Hepatocyte (in vitro differentiated cells): ENCODE data around the gene URM1. TPM values are rescaled to one million over a fixed set of nuclear protein-coding genes. Genes with fewer than 3 reads are reported as not detected.
"Not testable (repeated sequence)": the region's sequence is repeated elsewhere in the genome, so short reads cannot be mapped to it uniquely, and the experiment has no call there.

Source experiments
- DNase-seq: peaks from one replicate; pipeline ENCODE4 v3.0.0-alpha.2; 2016; ENCODE audit warnings: low spot score
- H2AFZ ChIP-seq: fragments of 200-600 bp; sonication (generic); 2 replicates; pipeline ENCODE4 v1.6.0; 2016; ENCODE audit warnings: antibody characterized with exemption, mild to moderate bottlenecking
- H3K27ac ChIP-seq: fragments of 200-600 bp; sonication (generic); 2 replicates; pipeline ENCODE4 v1.5.1; 2016; ENCODE audit warnings: mild to moderate bottlenecking
- H3K27me3 ChIP-seq: fragments of 200-600 bp; sonication (generic); 2 replicates; pipeline ENCODE4 v1.6.1; 2016
- H3K36me3 ChIP-seq: fragments of 200-600 bp; sonication (generic); replicated peaks from 2 replicates; pipeline ENCODE4 v1.5.1; 2016; ENCODE audit warnings: low read depth; ENCODE audit not compliant: insufficient read depth
- H3K4me1 ChIP-seq: fragments of 200-600 bp; sonication (generic); 2 replicates; pipeline ENCODE4 v1.5.1; 2016; ENCODE audit warnings: mild to moderate bottlenecking, moderate library complexity; ENCODE audit not compliant: insufficient read depth
- H3K4me2 ChIP-seq: fragments of 200-600 bp; sonication (generic); 2 replicates; pipeline ENCODE4 v1.6.0; 2016
- H3K4me3 ChIP-seq: fragments of 200-600 bp; sonication (generic); 2 replicates; pipeline ENCODE4 v1.5.1; 2016; ENCODE audit warnings: mild to moderate bottlenecking
- H3K79me2 ChIP-seq: fragments of 200-600 bp; sonication (generic); 2 replicates; pipeline ENCODE4 v1.6.0; 2017; ENCODE audit warnings: mild to moderate bottlenecking
- H3K9me2 ChIP-seq: fragments of 200-600 bp; sonication (generic); replicated peaks from 2 replicates; pipeline ENCODE4 v1.6.0; 2017; ENCODE audit warnings: mild to moderate bottlenecking; ENCODE audit not compliant: insufficient read depth
- H3K9me3 ChIP-seq: fragments of 200-600 bp; sonication (generic); 2 replicates; pipeline ENCODE4 v1.5.1; 2016; ENCODE audit warnings: low read depth, mild to moderate bottlenecking
- H4K20me1 ChIP-seq: fragments of 200-600 bp; sonication (generic); 2 replicates; pipeline ENCODE4 v1.6.0; 2016; ENCODE audit warnings: mild to moderate bottlenecking; ENCODE audit not compliant: insufficient read depth, poor library complexity, severe bottlenecking
- CTCF ChIP-seq: fragments of 200-600 bp; sonication (generic); IDR thresholded peaks from 2 replicates; pipeline ENCODE4 v1.5.1; 2016; ENCODE audit warnings: antibody characterized with exemption, mild to moderate bottlenecking; ENCODE audit not compliant: poor library complexity
- EZH2 ChIP-seq: fragments of 200-600 bp; sonication (generic); IDR thresholded peaks from 2 replicates; pipeline ENCODE4 v1.6.1; 2016; ENCODE audit warnings: antibody characterized with exemption, mild to moderate bottlenecking, borderline replicate concordance
- EZH2phosphoT487 ChIP-seq: fragments of 200-600 bp; sonication (generic); IDR thresholded peaks from one replicate; pipeline ENCODE4 v1.6.1; 2018; ENCODE audit warnings: antibody characterized with exemption, mild to moderate bottlenecking, low read depth, moderate library complexity; ENCODE audit not compliant: unreplicated experiment, severe bottlenecking
- WGBS: methylation state at CpG from one replicate; pipeline ENCODE4 v1.1.6; 2016; ENCODE audit warnings: low lambda C conversion rate; ENCODE audit errors: missing lambda C conversion rate; 5-methylcytosine and 5-hydroxymethylcytosine counted together
- polyA plus RNA-seq: library from polyadenylated mRNA; unstranded; fragments of >200 nt; fragmentation: Nextera tagmentation; extraction: Ambion mirVana; gene quantifications from 2 replicates; pipeline ENCODE4 v1.2.1, GENCODE V29; 2016
- total RNA-seq: library from RNA; depleted of rRNA; stranded (reverse); fragments of >200 nt; gene quantifications from 2 replicates; pipeline ENCODE4 v1.2.3, GENCODE V29; 2014

Gene URM1
- total and polyA plus RNA-seq, 2 experiments from 2014 or later: 32.7 to 55.7 TPM

GRCh38 chr9:128412120-128412790, 41.1 kb downstream of the URM1 start:
- 25% methylated on average over 13 of the region's 13 CpGs for WGBS
- peaks cover 33% of the 10 kb centered on the region for H3K27me3 ChIP-seq
- DNase-seq: peak; percentile 56
- no peak overlapping the region for H3K27ac ChIP-seq
- TF ChIP-seq EZH2 (no peak), EZH2phosphoT487 (no peak), CTCF (peak; percentile 54)
- no peaks in the 10 kb centered on the region for H3K36me3 ChIP-seq
- no peaks in the 10 kb centered on the region for H4K20me1 ChIP-seq
- H3K9me3 ChIP-seq: no peaks in the 10 kb centered on the region
- no peak overlapping the region for H3K4me2 ChIP-seq
- no peaks in the 10 kb centered on the region for H3K4me1 ChIP-seq
- H2AFZ ChIP-seq: no peak overlapping the region
- H3K4me3 ChIP-seq: no peak overlapping the region
- no peaks in the 10 kb centered on the region for H3K9me2 ChIP-seq
- H3K79me2 ChIP-seq: no peaks in the 10 kb centered on the region

DNA sequence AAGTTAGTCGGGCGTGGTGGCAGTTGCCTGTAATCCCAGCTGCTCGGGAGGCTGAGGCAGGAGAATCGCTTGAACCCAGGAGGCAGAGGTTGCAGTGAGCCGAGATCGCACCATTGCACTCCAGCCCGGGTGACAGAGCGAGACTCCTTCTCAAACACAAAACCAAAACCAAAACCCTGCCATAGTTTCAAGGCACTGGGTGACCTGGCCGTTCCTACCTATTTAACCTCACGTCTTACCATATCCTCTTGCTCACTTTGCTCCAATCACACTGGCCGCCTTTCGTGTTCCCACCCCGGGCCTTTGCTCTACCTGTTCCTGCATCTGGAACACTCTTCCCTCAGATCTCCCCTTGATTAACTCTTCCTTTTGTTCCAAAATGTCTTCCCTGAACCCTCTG, 42.6 kb downstream of the URM1 start:
- DNase-seq, H2AFZ ChIP-seq, H3K4me1 ChIP-seq, H3K79me2 ChIP-seq, H3K27ac ChIP-seq, H3K9me2 ChIP-seq, H4K20me1 ChIP-seq, H3K4me3 ChIP-seq, H3K36me3 ChIP-seq, H3K9me3 ChIP-seq, H3K4me2 ChIP-seq: not testable (repeated sequence)
- H3K27me3 ChIP-seq: peaks cover 25% of the 10 kb centered on the region
- WGBS: 90% methylated on average over 13 of the region's 13 CpGs

- 56% methylated on average over 3 of the region's 3 CpGs for WGBS
- H4K20me1 ChIP-seq: no peaks in the 10 kb centered on the region
- no peak overlapping the region for H3K4me2 ChIP-seq
- H3K79me2 ChIP-seq: no peaks in the 10 kb centered on the region
- H3K9me2 ChIP-seq: no peaks in the 10 kb centered on the region
- H3K9me3 ChIP-seq: no peaks in the 10 kb centered on the region
- TF ChIP-seq CTCF (peak; percentile 2), EZH2 (no peak)
- no peak overlapping the region for H3K27ac ChIP-seq
- H3K27me3 ChIP-seq: peaks cover 18% of the 10 kb centered on the region
- H3K4me3 ChIP-seq: no peak overlapping the region
- H3K4me1 ChIP-seq: peaks cover 6% of the 10 kb centered on the region
- DNase-seq: peak; percentile 10
- H3K36me3 ChIP-seq: no peaks in the 10 kb centered on the region
- H2AFZ ChIP-seq: no peak overlapping the region
These were observed 43.3 kb downstream of the URM1 start for GRCh38 chr9:128414461-128414860.

DNA sequence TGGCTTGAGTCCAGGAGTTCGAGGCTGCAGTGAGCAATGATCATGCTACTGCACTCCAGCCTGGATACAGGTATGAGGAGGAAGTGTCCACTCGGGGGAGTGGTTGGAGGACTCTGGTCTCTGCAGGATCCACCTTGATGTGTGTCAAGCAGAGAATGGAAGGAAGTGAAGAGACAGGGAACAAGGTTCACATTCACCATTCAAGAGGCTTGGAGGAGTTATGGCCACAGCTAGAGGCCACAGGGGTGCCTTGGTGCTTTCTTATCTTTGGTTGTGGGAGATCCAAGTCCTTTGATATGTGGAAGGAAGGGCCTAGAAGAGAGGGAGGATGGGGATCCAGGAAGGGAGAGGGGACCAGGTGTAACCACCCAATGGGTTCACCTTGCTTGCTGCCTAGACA, 44.1 kb downstream of the URM1 start:
- TF ChIP-seq CTCF: no peak
- no peak for TF ChIP-seq EZH2phosphoT487
- TF ChIP-seq EZH2: no peak
- no peak overlapping the region for H2AFZ ChIP-seq
- H3K27me3 ChIP-seq: peaks cover 14% of the 10 kb centered on the region
- H3K79me2 ChIP-seq: no peaks in the 10 kb centered on the region
- no peak overlapping the region for H3K4me3 ChIP-seq
- no peaks in the 10 kb centered on the region for H3K9me2 ChIP-seq
- H3K4me1 ChIP-seq: peaks cover 12% of the 10 kb centered on the region
- H3K9me3 ChIP-seq: no peaks in the 10 kb centered on the region
- H3K36me3 ChIP-seq: no peaks in the 10 kb centered on the region
- no peak overlapping the region for H3K27ac ChIP-seq
- no peak for DNase-seq
- no peak overlapping the region for H3K4me2 ChIP-seq
- WGBS: 86% methylated on average over 2 of the region's 2 CpGs
- H4K20me1 ChIP-seq: no peaks in the 10 kb centered on the region
